Esophagus squamous epithelium (tissue), 5 donors: ENCODE measurements around the gene HBZ. TPM values are rescaled to one million over a fixed set of nuclear protein-coding genes. Genes with fewer than 3 reads are reported as not detected.

ENCODE experiments used
- DNase-seq: peaks from one replicate; lab custom pipeline; 2025; lab: John Stamatoyannopoulos, UW
- H3K27ac ChIP-seq, 4 donors: fragments of 200-600 bp; sonication (generic); one replicate each; pipeline ENCODE4 v1.5.1; 2016 to 2019; ENCODE audit warnings: mild to moderate bottlenecking in 1 of 4
- H3K27me3 ChIP-seq, 4 donors: fragments of 200-600 bp; sonication (generic); 1 replicate in 3 of 4; 2 replicates in 1 of 4; pipeline versions ENCODE4 v1.5.1 to v1.6.0; 2017 to 2021; ENCODE audit warnings: antibody characterized with exemption in 1 of 4
- H3K36me3 ChIP-seq, 3 donors: fragments of 200-600 bp; sonication (generic); one replicate each; pipeline ENCODE4 v1.5.1; 2016 to 2019
- H3K4me1 ChIP-seq, 3 donors: fragments of 200-600 bp; sonication (generic); one replicate each; pipeline ENCODE4 v1.5.1; 2017 to 2019
- H3K4me3 ChIP-seq, 4 donors: fragments of 200-600 bp; sonication (generic); 1 replicate in 3 of 4; 2 replicates in 1 of 4; pipeline ENCODE4 v1.5.1; 2016 to 2019; ENCODE audit warnings: mild to moderate bottlenecking in 2 of 4, moderate library complexity in 1 of 4
- H3K9me3 ChIP-seq, 3 donors: fragments of 200-600 bp; sonication (generic); one replicate each; pipeline ENCODE4 v1.5.1; 2016 to 2019
- CTCF ChIP-seq, 6 experiments: fragments of 450-650 bp in 4 of 6; fragments of 200-600 bp in 2 of 6; sonication (generic) in 2 of 6; IDR thresholded peaks; one replicate each; pipeline ENCODE4 v1.5.1; 2016 to 2019; ENCODE audit warnings: antibody characterized with exemption in 6 of 6, mild to moderate bottlenecking in 4 of 6, moderate library complexity in 4 of 6
- POLR2A ChIP-seq, 4 donors: fragments of 450-650 bp; IDR thresholded peaks; one replicate each; pipeline ENCODE4 v1.6.1; 2017; ENCODE audit warnings: antibody characterized with exemption in 4 of 4, mild to moderate bottlenecking in 4 of 4, moderate library complexity in 3 of 4
- whole genome bisulfite sequencing, 2 donors: methylation state at CpG; one replicate each; pipeline ENCODE4 v1.1.5; 2018; 5-methylcytosine and 5-hydroxymethylcytosine counted together
- intact Hi-C: fragments of 100-400 bp; cut with DNase I; formaldehyde crosslinking; loops from one replicate; pipeline ENCODE4 v1.15.0; 2022
- total RNA-seq, 4 donors: library from RNA; depleted of rRNA; stranded (reverse); fragments of >200 nt; gene quantifications; one replicate each; pipeline ENCODE4 v1.1.0, GENCODE V29; 2016
- donor health status: DM: yes; HTN: yes; CAD: no.

The HBZ gene
- total RNA-seq, 4 donors from 2014 or later = not detected

- DNase-seq = no peak
- peaks cover 8 to 80% (median 16%) of the 10 kb centered on the region in 3 donors for H3K36me3 ChIP-seq
- H3K4me1 ChIP-seq = peaks cover 0 to 24% (median 0%) of the 10 kb centered on the region in 3 donors
- H3K27me3 ChIP-seq = no peaks in the 10 kb centered on the region
- 27 to 33% methylated on average over 5 to 6 of the region's 6 CpGs for WGBS, 2 donors
- intact Hi-C loops = no loop called here
- TF ChIP-seq CTCF (IDR thresholded peaks at IDR 0.05) = peak; percentile 62 to 83 (median 77)
- TF ChIP-seq POLR2A (IDR thresholded peaks at IDR 0.05) = no peak
- no peak overlapping the region for H3K4me3 ChIP-seq
- H3K9me3 ChIP-seq = no peaks in the 10 kb centered on the region
- H3K27ac ChIP-seq = no peak overlapping the region
These were observed 45.7 kb upstream of the HBZ start for GRCh38 chr16:106623-107324.

GRCh38 chr16:112153-112840 is 40.1 kb upstream of the HBZ start:
- Histone ChIP-seq H3K36me3 (peaks cover 16 to 87% (median 16%) of the 10 kb centered on the region in 3 donors), H3K4me1 (peaks cover 0 to 12% (median 4%) of the 10 kb centered on the region in 3 donors), H3K4me3 (no peak overlapping the region), H3K27me3 (no peaks in the 10 kb centered on the region), H3K27ac (no peak overlapping the region), H3K9me3 (no peaks in the 10 kb centered on the region)
- WGBS, 2 donors = 88 to 97% methylated on average over 4 to 15 of the region's 21 CpGs
- TF ChIP-seq POLR2A (IDR thresholded peaks at IDR 0.05) = no peak
- no peak for TF ChIP-seq CTCF (IDR thresholded peaks at IDR 0.05)
- no peak for DNase-seq
- intact Hi-C loops = no loop called here

GRCh38 chr16:114327-114726 is 38.1 kb upstream of the HBZ start:
- Histone ChIP-seq H3K9me3 (no peaks in the 10 kb centered on the region), H3K27ac (no peak overlapping the region), H3K4me3 (no peak overlapping the region), H3K36me3 (peaks cover 16 to 72% (median 16%) of the 10 kb centered on the region in 3 donors), H3K27me3 (no peaks in the 10 kb centered on the region), H3K4me1 (peaks cover 0 to 27% (median 8%) of the 10 kb centered on the region in 3 donors)
- DNase-seq = no peak
- TF ChIP-seq POLR2A (IDR thresholded peaks at IDR 0.05) (no peak), CTCF (IDR thresholded peaks at IDR 0.05) (no peak)
- intact Hi-C loops = no loop called here
- 90 to 91% methylated on average over 2 of the region's 2 CpGs for WGBS, 2 donors

GRCh38 chr16:116015-116414 is 36.4 kb upstream of the HBZ start:
- Histone ChIP-seq H3K4me3 (no peak overlapping the region), H3K4me1 (peaks cover 0 to 28% (median 8%) of the 10 kb centered on the region in 3 donors), H3K27me3 (no peaks in the 10 kb centered on the region), H3K9me3 (no peaks in the 10 kb centered on the region), H3K27ac (no peak overlapping the region), H3K36me3 (peaks cover 6 to 63% (median 12%) of the 10 kb centered on the region in 3 donors)
- WGBS, 2 donors = 69 to 76% methylated on average over 6 to 7 of the region's 7 CpGs
- DNase-seq = no peak
- intact Hi-C loops = no loop called here
- no peak for TF ChIP-seq POLR2A (IDR thresholded peaks at IDR 0.05)
- TF ChIP-seq CTCF (IDR thresholded peaks at IDR 0.05) = no peak
